SU-DHL-6 (cell line): ENCODE measurements around the gene C11orf68.

Experiments used
- EZH2phosphoT487 ChIP-seq: fragments of 200-600 bp; sonication (generic), shearing (Covaris generic); conservative IDR thresholded peaks from 2 replicates; pipeline ENCODE4 v1.6.1; 2018; ENCODE audit warnings: mild to moderate bottlenecking, antibody characterized with exemption, low read length, moderate library complexity, mixed read lengths
- TF ChIP-seq, protein P1 (sequence below): fragments of 200-600 bp; sonication (generic); IDR thresholded peaks from one replicate; pipeline ENCODE4 v1.5.1; 2017; ENCODE audit warnings: antibody characterized with exemption, mild to moderate bottlenecking, low read length, moderate library complexity; ENCODE audit not compliant: insufficient read depth, poor library complexity, severe bottlenecking

DNA sequence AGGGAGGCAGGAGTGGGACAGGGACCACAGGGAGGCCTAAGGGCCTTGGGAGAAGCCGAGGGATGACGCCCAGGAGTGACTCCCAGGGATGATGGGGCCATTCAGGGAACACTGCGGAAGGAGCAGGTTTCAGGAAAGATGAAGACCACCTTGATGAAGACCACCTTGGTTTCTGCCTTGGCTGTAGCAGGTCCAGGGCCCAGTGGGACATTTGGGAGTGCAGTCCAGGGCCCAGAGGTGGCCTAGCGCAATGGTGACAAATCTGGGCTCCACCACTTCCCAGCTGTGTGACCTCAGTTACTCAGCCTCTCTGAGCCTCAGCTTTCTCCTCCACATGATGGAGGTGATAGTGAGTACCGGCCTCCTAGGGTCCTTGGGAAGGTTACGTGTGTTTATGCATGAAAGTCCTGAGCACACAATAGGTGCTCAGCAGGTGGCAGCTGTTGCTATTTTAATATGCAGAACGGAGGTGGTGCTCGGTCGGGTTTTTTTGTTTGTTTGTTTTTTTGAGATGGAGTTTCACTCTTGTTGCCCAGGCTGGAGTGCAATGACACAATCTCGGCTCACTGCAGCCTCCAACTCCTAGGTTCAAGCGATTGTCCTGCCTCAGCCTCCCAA lies 27.2 kb upstream of the C11orf68 start:
- TF ChIP-seq, protein P1, sequence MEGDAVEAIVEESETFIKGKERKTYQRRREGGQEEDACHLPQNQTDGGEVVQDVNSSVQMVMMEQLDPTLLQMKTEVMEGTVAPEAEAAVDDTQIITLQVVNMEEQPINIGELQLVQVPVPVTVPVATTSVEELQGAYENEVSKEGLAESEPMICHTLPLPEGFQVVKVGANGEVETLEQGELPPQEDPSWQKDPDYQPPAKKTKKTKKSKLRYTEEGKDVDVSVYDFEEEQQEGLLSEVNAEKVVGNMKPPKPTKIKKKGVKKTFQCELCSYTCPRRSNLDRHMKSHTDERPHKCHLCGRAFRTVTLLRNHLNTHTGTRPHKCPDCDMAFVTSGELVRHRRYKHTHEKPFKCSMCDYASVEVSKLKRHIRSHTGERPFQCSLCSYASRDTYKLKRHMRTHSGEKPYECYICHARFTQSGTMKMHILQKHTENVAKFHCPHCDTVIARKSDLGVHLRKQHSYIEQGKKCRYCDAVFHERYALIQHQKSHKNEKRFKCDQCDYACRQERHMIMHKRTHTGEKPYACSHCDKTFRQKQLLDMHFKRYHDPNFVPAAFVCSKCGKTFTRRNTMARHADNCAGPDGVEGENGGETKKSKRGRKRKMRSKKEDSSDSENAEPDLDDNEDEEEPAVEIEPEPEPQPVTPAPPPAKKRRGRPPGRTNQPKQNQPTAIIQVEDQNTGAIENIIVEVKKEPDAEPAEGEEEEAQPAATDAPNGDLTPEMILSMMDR, result no peak
- no peak for TF ChIP-seq EZH2phosphoT487
